GM19328 (cell line): ENCODE data around the gene ANO8.

Experiments used
- ATAC-seq: cut with Tn5 transposase; IDR thresholded peaks from one replicate; pipeline ENCODE4 v1.9.1; 2021; ENCODE audit warnings: mild to moderate bottlenecking, moderate library complexity; ENCODE audit not compliant: unreplicated experiment

Gene ANO8

DNA sequence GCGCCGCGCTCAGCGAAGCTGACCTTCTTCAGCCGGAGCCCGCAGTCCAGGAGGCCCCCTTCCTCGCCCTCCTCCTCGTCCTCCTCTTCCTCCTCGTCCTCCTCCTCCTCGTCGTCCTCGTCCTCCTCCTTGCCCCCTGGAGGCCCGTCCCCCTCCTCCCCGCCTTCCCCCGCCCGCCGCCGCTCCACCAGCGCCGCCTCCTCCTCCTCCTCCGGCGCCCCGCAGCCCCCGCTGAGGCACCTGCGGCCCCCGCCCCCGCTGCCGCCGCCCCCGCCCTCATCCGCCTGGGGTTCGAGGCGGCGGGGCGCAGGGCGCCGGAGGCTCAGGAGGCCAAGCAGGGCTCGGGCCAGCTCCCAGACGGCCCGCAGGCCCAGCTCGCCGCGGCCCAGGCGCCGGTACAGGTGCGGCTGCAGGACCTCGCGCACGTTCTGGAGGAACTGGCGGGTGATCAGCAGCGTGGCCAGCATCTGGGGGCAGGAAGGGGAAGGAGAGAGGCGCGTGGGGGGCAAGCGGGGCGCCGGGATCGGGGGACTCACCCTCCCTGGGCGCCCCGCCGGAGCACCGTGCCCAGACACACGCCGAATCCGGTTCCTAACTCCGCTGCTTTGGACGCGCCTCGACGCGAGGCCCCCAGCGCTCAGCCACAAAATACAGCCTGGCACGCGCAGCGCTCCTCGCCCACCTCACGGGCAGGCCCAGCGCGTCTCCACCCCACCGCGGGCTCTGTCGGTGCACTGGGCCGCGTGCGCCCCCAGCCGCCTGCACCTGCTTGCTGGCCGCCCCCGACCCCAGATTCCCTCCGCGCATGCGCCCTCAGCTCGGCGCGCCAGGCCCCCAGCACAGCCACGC is 5.9 kb downstream of the ANO8 start:
- ATAC-seq, result no peak

DNA sequence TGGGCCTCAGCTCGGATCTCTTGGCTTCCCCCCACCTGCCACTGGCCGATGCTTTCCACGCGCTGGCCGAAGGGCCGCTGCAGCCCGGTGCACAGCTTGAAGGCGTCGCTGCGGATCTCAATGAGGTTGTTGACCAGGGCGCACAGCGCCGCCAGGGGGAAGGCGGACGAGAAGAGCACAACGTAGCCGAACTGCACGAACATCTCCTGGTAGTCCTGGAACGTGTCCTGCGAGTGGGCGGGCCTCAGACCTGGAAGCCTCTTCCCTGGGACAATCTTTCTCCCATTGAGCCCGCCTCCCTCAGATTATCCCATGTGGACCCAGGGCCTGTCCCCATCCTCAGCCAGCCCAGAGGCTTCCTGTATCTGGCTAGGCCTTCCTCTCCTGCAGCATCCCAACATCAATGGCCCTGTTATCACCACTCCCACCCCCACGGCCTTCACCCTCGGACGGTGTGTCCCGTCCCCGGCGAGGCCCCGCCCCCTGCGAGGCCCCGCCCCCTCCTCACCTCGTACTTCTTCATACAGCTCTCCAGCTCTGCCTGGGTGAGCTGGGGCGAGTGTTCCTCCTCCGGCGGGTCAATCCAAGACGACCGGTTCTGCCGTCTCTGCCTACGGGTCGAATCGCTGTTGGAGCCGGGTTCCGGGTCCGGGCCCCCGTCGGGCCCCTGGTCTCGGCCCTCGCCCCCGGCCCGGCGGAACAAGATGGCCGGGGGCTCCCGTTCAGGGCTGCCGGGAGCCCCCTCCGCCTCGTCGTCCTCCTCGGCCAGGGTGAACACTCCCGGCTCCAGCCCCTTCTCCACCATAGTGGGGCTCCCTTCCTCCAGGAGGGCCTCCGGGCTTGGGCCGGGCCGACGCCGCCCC is 6.8 kb downstream of the ANO8 start:
- ATAC-seq, result no peak

DNA sequence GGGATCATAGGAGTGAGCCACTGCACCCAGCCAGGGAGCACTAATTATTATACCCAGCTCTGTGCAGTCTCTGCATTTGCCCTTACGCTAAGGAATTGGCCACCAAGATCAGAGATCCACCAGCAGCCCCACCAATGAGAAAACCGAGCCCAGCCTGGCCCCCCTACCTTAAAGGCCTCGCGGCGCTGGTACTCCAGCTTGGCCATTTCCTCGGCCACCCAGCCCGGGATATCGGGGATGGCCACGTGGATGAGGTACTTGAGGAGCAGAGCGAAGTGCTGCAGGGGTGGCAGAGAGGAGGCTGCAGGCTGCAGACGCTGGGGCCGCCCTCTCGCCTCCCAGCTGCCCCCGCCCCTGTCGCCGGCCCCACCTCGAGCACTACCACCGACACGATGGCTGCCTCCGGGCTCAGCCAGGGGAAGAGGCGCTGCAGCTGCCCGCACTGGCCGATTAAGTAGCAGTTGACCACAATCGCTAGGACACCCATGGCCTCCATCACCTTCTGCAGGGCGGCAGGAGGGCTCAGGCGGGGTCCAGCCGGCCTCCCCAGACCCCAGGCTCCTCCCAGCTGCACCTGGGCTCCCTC is 7.5 kb downstream of the ANO8 start:
- ATAC-seq, result no peak

DNA sequence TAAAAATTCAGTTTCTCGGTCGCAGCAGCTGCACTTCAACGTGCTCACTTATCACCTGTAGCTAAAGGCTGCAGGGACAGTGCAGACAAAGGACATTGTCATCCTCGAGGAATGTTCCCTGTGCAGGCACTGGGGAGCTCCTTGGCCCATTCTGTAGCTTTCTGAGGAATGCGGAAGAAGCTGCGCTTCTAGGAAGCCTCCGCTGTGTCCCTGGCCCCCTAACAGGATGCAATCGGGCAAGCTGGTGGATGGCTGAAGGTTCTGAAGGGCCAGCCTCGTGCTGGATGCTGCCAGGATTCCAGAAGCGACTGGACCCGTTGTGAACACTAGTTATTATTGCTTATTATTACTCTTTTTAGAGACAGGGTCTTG is 8.1 kb downstream of the ANO8 start:
- ATAC-seq, result no peak

DNA sequence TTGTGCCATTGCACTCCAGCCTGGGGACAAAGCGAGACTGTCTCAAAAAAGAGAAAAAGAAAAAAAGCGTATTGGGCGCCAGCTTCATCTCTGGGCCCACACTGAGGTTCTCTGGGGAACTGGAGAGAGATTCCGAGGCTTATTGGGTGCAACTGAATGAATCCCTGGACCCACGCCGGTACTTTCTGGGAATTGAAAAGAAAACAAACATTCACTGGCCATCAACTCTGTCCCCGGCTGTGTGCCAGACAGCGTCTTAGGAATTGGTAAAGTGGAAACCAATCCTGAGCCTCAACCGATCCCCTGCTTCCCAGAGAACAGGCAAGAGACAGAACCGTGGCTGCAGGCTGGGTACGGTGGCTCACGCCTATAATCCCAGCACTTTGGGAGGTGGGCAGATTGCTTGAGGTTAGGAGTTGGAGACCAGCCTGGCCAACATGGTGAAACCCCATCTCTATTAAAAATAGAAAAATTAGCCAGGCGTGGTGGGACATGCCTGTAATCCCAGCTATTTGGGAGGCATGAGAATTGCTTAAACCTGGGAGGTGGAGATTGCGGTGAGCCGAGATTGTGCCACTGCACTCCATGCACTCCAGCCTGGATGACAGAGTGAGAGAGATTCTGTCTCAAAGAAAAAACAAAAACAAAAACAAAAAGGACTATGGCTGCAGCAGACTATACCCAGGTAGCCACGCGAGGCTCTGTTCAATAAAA is 8.6 kb downstream of the ANO8 start:
- ATAC-seq, result no peak

DNA sequence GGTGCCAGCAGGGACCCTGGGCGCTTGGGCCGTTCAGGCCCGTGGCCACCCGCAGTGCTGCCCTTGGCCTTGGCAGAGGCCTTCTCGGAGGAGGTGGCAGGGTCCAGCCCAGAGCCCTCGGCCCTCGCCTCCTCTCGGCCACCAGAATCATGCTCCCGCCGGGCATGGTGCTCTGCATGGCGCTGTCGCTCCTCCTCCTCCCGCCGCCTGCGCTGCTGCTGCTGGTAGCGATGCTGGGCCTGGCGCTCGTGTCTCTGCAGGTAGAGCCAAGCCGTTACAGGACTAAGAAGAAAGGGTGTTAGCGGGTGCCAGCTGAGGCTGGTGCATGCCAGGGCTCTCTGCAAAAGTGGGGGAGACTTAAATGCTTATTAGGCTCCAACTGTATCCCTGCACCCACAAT is 9.5 kb downstream of the ANO8 start:
- ATAC-seq, result no peak

DNA sequence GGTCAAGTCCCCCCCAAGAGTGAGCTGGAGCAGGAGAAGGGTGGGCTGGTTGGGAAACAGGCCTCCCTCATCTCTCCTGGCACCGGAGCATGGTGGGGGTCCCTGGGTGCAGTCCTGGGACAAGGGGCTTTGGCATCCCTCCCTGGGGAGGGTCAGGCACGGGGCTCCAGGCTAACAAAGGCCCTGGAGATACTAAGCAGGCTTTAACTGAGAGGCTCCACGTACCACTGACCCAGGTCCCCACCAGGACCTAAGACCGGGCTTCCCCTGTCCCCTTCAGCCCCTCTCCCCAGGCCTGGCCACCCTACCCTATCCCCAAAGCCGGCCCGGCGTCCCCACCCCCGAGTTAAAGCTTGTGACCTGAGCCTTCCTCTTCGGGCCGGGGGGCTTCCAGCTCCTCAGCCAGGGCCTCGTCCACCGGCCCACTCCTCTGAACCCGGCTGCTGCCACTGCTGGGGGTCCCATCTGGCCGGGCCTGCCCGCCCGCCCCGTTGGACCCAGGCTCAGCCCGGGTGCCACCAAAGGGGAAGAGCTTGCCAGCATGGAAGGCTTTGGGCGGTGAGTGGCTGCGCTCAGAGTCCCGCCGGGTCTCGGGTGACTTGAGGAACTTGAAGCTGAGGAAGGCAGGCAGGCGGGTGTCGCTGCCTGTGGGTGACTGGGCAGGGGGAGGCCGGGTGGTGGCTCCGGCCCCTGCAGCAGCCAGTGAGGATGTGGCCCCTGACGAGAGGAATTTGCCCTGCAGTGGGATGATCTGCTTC is 10.1 kb downstream of the ANO8 start:
- ATAC-seq, result no peak

DNA sequence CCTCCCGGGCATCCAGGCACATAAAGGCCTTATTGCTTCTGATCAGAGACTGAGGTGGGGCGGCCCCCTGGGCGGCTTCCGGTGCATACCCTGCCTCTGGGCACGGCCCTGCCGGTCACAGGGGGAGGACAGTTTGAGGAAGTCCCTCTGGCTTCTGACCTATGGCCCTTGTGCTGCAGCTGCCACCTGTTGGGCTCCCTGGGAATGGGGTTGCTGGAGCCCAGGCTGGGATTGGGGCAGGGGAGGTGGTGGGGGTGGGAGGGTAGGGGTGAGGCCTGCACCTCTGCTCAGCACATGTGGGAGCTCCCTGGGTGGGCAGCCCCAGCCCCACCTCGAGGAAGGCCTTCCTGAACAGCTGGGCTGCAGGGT is 10.7 kb downstream of the ANO8 start:
- ATAC-seq, result no peak

DNA sequence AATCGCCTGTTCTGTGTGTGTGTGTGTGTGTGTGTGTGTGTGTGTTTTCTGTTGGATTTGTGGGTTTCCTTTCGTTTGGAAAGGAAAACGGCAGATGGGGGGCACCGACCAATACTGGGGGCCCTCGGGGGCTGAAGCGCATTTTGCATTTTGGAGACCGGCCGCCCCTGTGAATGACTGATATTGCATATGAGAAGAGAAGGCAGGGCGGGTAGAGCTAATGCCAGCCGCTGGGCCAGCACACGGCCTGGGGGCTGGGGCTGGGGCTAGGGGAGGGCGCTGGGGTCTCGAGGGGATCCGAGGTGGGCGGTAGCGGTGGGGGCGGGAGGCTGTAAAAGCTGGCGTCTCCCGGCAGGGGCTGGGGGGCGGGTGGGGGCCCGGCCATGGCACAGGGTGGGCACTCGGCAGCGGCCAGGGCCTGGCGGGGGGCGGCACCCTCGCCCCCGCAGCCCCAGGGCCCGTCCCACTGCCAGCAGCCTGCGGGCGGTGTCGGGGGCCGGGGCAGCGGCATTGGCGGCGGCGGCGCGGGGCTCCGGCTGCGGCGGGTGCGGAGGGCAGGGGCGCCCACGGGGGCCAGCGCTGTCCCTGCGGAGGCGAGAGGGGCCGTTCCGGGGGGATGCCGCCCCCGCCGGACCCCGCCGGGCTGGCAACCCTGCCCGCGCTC is 11.2 kb downstream of the ANO8 start:
- no peak for ATAC-seq

DNA sequence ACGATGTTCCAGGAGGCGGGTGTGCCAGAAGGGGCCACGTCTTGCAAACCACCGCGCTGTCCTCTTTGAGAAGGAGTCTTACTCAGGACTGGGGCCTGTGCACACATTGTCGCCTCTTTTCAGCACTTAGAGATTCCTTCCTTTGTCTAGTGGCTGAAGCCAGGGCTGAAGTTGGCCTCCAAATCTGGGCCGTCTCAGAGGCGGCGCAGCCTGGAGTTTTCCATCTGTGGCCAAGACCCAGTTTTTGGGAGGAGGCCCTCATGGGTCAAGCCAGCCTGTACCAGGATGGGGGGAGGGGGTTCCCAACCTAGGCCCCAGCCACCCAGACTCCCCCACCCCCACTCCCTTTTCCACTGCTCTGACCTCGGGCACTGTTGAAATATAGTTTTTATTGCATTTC is 11.8 kb downstream of the ANO8 start:
- no peak for ATAC-seq

DNA sequence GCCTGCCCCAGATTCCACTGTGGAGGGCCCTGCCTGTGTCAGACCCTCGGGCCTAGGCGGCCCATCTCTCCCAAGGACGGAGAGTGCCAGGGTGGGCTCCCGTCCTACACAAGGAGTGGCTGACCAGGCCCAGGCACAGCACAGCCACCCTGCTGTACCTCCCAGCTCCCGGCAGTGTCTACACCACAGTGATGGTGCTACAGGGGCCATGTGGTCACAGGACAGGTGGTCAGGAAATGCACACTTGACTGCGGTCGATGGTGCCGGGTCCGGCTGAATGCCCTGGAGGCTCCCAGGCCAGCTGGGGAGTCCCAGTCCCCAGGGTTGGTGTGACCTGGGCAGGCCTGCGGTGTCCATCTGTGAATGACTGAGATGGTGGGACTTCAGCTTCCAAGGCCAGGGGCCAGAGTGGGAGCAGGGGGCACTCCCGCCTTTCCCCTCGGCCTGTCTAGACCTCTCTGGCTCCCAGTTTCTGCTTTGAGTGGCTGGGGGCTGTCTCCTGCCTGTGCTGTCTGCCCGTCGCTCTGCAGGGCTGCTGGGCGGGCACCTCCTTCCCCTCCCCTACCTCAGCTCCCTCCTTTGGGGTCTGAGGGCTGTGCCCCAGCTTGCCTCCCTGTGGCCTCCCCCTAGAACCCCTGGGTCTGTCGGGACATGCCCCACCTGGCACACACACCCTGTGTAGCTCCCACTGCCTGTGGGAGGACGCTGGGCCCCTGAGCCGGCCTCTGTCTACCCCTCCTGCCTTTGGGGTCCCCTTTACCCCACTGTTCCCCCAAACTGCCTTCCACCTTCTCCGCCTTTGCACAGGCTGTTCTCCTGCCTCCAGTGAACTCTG is 12.8 kb downstream of the ANO8 start:
- no peak for ATAC-seq

DNA sequence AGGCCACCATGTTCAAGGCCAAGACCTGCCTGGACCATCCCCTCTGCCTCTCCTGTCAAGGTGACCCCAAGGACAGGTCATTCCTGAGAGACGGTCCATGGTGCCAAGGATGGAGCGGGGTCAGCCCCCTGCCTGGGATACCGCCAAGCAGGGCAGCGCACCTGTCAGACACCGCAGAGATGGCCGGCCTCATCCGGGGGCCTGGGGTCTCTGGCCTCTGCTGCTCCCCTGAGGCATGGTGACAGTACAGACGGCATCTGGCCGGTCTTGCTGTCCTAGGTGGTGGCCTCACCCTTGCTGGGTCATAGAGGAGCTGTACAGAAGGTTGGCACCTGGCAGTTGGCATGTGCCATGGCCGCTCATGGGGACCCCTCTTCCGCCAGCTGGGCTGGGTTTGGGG is 14.2 kb downstream of the ANO8 start:
- ATAC-seq, result no peak

DNA sequence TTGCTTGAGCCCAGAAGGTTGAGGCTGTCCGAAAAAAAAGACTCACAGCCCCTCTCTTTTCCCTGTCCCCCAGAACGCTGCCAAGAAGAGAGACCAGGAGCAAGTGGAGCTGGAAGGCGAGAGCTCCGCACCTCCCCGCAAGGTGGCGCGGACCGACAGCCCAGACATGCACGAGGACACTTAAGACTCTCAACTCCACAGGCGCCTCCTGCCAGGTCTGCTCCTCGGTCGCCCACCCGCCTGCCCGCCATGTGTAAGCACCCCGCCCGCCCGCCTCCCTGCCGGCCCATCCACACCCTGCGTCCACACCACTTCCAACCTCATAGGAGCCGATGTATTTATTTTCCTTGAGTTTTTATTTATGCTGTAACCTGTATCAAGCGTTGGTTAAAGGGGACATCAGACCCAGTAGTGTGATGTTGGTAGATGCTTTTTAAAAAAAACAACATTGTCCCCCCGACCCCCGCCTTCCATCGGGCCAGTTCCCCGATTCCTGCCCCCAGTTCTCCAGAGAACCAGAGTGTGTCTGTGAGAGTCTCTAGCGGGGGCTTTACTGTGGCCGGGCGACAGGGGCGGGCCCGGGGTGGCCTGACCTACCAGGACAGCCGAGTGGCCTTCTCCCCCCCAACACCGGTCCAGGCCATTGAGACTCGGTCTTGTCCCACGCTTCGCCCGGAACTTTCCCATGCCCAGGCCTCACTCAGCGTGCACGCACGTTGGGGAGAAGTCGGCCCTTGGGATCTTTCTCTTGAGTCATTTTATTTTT is 15.0 kb downstream of the ANO8 start:
- no peak for ATAC-seq

DNA sequence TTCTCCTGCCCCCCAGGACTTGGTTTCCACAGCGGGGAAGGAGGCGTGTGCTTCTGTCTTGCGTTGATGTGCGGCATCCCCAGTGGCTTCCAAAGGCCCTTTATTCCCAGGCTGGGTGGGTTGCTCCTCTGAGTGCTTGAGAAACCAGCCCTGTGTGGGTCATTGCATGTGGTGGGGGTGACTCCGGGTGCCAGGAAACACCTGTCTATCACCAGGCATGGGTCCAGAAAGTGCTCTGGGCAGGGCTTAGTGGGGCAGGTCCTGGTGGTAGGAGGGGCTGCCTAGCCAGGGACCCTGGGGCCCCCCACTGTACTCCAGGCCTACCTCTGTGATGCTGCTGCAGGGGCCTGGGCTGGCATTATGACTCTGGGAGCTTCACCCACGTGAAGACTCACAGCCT is 15.7 kb downstream of the ANO8 start:
- ATAC-seq, result no peak

DNA sequence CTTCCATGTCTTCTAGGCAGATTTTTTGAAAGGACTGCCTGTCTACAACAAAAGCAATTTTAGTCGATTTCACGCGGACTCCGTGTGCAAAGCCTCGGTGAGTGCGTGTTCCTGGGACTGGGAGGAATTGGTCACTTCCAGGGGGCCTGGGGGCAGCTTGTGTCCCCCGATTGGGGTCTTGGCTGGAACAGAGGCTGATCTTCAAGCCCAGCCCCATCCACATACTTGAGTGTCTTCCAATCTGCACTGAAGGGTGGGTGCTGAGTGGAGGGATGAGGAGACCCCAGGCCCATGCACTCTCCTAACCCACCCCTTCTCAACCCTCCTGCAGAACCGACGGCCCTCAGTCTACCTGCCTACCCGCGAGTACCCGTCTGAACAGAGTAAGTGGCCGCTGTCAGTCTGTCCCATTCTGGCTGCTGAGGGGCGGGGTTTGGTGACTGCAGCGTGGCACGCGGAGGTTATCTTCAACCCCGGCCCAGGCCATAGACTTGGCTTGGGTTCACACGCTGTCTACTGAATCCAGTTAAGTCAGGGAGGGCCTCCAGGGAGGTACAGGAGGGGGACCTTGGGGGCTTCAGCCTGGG is 20.6 kb downstream of the ANO8 start:
- no peak for ATAC-seq

DNA sequence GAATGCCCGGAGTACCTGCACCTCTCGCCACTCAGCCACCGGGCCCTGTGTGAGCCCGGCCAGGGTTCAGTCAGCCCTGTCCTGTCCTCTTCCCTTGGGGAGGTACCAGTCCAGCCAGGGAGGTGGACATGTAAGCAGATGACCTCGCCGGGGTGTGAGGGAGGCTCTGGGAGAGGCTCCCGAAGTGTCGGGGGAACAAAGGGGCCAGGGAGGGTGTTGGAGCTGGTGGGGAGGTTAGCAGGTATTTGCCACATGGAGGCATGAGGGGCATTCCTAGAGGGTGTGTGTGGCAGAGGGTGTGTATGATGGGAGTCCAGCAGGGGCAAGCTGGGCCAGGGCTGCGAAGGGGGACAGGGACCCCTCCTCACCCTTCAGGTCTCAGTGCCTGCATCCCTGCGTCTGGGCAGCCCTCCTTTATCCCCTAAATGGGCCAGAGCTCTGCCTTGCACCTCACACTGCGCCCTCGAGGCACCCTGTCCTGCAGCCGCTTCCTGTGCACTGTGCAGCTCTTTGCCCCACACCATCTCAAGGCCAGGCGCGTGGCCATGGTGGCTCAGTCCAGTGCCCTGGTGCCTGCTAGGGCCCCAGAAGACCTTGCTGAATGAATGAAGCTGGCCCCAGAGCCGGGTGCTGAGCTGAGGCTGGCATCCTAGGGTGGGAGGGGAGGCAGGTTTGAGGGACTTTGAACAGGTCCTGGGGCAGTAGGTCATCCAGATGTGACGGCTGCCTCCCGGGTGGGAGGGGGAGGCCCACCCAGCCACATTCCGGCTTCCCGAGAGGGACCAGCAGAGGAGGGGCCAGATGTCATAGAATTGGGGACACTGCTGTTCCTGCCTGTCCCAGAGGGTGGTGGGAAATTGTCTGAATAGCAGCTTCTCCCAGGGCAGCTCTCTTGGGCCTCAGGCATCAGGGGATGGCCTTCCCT is 22.2 kb downstream of the ANO8 start:
- ATAC-seq, result no peak
